ENCODE results near the gene PARK7.

Gene PARK7

DNA sequence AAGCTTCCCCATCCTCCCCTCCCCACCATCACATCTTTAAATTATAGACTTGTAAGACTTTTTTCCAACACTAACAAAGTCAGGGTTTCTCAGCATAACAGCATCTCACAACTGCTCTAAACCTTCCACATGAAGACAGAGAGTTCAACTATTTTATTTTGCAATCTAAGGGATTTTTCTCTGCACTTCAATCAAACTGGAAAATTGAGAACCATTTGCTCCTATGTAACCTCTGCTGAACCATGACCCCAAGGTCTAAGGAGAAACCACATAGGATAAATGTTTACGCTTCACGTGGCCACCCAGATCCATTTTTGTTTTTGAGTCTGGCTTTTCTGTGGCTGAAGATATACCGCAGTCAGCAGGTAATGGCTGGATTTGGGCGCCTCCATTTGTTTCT is 51.4 kb downstream of the PARK7 start:
- in situ Hi-C loops (cut with HindIII; ENCODE audit: low sequenced_read_pairs), result loop anchor here (25.0 kb wide), 1 partner anchor 299 kb away; the partner anchor contains the start of gene SLC45A1
- DNase-seq (ENCODE audit: low read depth, low spot score), result no peak

DNA sequence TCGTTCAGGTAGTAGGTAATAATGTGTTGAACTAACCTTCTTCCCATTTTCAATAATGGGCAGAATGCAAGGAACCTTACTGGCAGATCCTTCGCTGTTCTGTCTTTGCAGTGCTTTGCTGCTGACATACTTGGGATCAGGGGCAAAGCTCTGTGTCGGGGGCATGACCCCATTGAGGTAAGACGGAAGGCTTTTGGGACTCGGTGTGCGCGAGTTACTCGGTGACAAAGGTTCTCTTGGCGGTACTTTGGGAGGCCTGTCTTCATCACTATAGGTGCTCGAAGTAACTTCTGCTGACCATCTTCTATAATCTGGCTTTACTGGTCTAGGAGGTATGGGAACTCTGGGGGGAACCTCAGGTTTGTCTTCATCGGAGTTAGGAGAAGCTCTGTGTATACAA is 51.9 kb downstream of the PARK7 start:
- H3K4me3 ChIP-seq (ENCODE audit: low read depth, low read length), result no peak overlapping the region
- in situ Hi-C loops (cut with HindIII; ENCODE audit: low sequenced_read_pairs), result loop anchor here (25.0 kb wide), 1 partner anchor 299 kb away; the partner anchor contains the start of gene SLC45A1
- TF ChIP-seq, protein P1, sequence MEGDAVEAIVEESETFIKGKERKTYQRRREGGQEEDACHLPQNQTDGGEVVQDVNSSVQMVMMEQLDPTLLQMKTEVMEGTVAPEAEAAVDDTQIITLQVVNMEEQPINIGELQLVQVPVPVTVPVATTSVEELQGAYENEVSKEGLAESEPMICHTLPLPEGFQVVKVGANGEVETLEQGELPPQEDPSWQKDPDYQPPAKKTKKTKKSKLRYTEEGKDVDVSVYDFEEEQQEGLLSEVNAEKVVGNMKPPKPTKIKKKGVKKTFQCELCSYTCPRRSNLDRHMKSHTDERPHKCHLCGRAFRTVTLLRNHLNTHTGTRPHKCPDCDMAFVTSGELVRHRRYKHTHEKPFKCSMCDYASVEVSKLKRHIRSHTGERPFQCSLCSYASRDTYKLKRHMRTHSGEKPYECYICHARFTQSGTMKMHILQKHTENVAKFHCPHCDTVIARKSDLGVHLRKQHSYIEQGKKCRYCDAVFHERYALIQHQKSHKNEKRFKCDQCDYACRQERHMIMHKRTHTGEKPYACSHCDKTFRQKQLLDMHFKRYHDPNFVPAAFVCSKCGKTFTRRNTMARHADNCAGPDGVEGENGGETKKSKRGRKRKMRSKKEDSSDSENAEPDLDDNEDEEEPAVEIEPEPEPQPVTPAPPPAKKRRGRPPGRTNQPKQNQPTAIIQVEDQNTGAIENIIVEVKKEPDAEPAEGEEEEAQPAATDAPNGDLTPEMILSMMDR (IDR thresholded peaks at IDR 0.05; ENCODE audit: low read depth, low read length), result no peak
- DNase-seq (ENCODE audit: low read depth, low spot score), result no peak

More for the DNA sequence above, 51.4 kb downstream of the PARK7 start:
- H3K4me3 ChIP-seq (ENCODE audit: low read depth, low read length), result no peak overlapping the region
- TF ChIP-seq, protein P1 (IDR thresholded peaks at IDR 0.05; ENCODE audit: low read depth, low read length), result no peak

DNA sequence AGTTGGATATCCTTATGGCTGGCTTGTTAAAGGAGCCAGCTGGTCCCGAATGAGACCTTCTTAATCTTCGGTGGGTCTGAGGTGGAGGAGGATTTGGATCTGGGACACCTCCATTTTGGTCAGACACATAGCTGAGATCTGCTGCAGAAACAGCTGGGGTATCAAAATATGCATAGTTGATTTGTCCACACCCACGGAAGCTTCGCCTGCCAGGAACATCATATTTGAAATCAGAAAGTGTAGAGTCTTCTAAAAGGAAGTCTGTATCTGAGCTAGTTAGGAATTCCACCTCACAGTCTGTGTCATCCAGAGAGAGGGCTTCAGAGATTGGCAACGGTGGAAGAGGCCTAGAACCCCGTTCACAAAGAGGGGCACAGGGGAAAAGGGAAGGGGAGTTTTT is 52.3 kb downstream of the PARK7 start:
- H3K4me3 ChIP-seq (ENCODE audit: low read depth, low read length), result no peak overlapping the region
- DNase-seq (ENCODE audit: low read depth, low spot score), result no peak
- in situ Hi-C loops (cut with HindIII; ENCODE audit: low sequenced_read_pairs), result loop anchor here (25.0 kb wide), 1 partner anchor 299 kb away; the partner anchor contains the start of gene SLC45A1
- TF ChIP-seq, protein P1 (IDR thresholded peaks at IDR 0.05; ENCODE audit: low read depth, low read length), result no peak

DNA sequence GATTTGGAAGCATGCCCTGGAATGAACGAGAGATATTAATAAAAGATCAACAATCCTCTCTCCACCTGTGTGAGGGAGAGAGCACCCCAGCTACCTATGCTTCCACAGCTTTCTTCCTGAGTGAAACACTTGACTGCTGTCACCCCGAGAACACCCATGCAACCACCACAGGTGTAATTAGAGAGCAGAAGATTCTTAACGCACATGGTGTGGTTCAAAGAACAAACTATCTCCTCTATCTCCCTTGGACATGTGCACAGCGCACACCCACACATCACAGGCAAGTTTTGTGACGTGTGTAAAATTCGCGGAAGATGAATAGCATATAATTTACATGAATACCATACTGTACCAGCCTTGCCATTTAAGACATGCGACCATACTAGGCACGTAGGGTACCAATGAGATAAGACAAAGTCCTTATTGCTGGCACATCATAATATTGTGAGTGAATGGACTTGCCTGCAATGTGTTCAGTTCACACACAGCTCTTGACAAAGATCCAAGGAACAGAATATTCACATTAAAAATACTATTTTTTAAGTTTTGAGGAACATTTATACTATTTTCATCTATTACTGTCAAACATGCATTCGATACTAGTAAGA is 53.0 kb downstream of the PARK7 start:
- TF ChIP-seq, protein P1 (IDR thresholded peaks at IDR 0.05; ENCODE audit: low read depth, low read length), result no peak
- in situ Hi-C loops (cut with HindIII; ENCODE audit: low sequenced_read_pairs), result loop anchor here (25.0 kb wide), 1 partner anchor 298 kb away; the partner anchor contains the start of gene SLC45A1
- no peak overlapping the region for H3K4me3 ChIP-seq (ENCODE audit: low read depth, low read length)
- DNase-seq (ENCODE audit: low read depth, low spot score), result no peak

- H3K4me3 ChIP-seq (ENCODE audit: low read depth, low read length), result no peak overlapping the region
- TF ChIP-seq, protein P1 (IDR thresholded peaks at IDR 0.05; ENCODE audit: low read depth, low read length), result peak; percentile 54
- in situ Hi-C loops (cut with HindIII; ENCODE audit: low sequenced_read_pairs), result loop anchor here (25.0 kb wide), 1 partner anchor 297 kb away; the partner anchor contains the start of gene SLC45A1
- DNase-seq (ENCODE audit: low read depth, low spot score), result peak; percentile 85
Observed at GRCh38 chr1:8015036-8015808, 53.7 kb downstream of the PARK7 start.

GRCh38 chr1:8015809-8016165 is 54.3 kb downstream of the PARK7 start:
- TF ChIP-seq, protein P1 (IDR thresholded peaks at IDR 0.05; ENCODE audit: low read depth, low read length), result no peak
- peak; percentile 55 for DNase-seq (ENCODE audit: low read depth, low spot score)
- in situ Hi-C loops (cut with HindIII; ENCODE audit: low sequenced_read_pairs), result loop anchor here (25.0 kb wide), 1 partner anchor 297 kb away; the partner anchor contains the start of gene SLC45A1
- no peak overlapping the region for H3K4me3 ChIP-seq (ENCODE audit: low read depth, low read length)
